T-helper 2 cell (primary cell): Measurements from ENCODE around the gene EFTUD2.

Source experiments
- DNase-seq, 5 experiments: peaks; one replicate each; pipeline versions ENCODE4 v3.0.0 to v3.0.0-alpha.2; 2012 to 2022

EFTUD2 gene

DNA sequence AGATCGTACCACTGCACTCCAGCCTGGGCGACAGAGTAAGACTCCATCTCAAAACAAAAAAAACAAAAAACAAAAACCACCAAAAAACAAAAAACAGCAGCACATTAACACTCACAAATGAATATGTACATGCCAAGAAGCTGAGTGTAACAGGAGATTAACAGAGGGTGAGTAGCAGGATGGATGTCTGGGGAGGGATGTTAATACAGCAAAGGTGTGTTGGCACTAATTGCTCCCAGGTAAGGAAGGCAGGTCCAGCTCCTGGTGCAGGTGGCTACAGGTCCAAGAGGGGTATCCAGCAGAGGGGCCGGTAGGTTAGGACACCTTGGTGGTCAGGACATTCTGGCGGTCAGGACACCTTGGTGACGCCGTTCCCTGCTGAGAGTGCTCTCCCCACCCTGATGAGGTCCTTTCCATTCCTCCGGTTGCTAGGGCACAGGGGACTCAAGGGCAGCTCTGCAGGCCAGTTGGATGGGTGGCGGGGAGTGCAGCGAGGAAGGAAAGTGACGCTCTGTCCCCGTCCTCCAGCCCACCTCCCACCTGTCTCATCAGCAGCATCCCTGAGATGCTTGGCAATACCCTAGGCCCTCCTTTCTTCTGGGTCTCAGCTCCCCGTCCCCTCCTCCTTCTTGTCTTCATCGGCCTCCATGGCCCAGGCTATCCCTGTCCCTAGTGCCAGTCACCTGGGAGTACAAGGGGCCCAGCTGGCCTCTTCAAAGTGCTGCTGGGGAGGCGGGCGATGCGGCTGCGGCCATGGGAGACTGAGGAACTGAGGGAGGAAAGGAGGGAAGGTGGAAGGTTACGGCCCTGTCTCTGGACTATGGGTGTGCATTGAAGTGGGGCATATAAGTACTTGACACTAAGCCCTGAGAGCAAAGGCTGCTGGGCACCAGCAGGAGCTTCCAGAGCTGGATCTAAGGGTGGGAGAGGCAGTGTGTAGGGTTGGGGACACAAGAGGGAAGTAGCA, 26.8 kb upstream of the EFTUD2 start:
- DNase-seq: no peak

DNA sequence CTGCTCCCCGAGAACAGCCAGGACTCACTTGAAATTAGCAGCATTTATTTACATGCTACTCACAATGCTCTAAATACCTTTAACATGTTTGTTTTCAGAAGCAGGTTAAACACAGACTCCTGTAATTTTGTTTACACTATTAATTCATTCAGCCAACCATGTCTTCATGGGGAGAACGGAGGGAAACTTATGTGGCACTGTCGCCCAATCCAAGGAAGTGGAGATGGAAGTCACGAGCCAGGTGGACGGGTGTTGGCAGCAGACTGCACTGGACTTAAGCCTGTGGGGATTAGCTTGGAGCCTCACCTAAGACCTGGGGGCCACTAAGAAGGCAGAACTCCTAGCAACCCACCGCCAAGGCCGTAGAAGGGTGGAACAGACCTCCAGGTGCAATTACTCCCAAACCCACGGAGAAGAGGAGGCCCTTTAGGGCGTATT, 24.9 kb upstream of the EFTUD2 start:
- no peak for DNase-seq

DNA sequence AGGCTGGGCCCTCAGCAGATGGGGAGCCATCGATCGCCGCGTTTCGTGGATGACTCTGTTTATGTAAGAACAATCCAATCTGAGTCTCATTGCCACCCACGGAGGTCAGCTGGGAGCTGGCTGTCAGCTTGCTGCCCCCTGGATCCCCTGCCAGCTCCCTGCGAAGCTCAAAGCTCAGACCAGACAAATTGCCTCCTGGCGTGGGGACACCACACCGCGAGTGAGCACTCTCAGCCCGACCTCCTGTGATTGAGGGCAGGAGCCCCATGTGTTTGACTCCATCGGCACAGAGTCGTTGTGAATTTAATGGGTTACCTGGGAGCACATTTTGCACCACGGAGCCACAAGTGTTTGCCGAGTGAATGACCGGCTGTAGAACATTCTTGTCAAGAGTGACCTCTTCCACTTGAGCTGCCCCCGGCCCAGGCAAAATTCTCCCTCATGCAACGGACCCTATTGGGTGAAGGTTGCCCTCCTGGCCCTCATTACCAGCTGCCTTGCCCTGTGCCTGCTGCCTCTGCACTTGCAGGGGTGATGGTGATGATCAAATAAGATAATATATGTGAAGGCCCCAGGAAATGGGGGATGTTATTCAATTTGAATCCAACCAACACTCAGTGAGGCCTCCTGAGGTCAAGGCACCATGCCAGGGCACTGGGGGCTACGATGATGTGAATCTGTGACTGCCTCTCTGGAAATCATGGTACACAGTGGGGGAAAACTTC, 23.7 kb upstream of the EFTUD2 start:
- no peak for DNase-seq

DNA sequence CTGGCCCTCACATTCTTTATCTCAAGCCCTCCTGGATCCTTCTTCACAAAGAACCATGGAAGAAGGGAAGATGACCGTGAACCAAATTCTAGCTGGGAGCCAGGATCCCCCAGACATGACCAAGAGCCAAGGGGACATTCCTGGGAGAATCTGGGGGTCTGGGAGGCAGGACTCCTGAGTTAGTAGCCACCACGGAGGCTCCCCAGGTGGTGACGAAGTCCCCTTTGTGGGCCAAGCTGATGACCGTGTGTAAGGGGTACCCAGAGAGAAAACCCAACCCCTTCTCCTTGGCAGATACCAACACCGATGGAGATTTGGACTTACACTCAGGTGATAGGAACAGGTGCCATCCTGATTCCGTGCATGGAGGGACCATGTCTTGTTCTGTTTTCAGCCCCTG, 22.9 kb upstream of the EFTUD2 start:
- no peak for DNase-seq

DNA sequence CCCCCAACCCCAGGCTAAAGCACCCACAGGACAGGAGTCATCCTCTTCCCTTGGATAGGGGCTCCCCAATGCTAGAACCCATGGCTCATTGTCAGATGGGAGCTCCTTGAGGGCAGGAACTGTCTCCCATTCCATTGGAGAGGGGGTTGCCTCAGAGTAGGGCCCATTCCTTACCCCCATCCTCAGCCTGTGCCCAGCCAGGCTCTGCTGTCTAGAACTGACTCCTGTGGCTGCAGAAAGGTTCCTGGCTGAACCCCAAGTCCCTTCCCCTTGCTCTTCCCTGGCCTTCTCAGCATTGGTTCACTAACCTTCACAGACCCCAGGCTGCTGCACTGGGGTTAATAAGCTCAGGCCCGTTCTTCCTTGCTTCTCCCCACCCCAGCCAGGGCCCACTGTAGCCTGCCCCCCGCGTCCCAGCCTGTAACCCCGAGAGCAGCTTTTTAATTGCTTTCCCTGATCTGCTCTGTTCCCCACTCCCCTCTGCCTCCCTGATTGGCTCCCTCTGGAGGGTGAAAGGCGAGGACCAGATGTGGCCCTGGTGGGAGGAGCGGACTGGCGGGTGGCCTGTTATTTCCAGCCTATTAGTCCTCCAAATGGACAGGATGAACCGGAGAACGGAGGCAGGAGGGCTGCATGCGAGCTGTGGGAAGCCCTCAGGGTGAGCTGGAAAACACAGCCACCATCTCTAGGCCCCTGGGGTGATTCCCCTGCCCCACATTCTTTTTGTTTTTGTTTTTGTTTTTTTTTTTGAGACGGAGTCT, 22.1 kb upstream of the EFTUD2 start:
- no peak for DNase-seq

DNA sequence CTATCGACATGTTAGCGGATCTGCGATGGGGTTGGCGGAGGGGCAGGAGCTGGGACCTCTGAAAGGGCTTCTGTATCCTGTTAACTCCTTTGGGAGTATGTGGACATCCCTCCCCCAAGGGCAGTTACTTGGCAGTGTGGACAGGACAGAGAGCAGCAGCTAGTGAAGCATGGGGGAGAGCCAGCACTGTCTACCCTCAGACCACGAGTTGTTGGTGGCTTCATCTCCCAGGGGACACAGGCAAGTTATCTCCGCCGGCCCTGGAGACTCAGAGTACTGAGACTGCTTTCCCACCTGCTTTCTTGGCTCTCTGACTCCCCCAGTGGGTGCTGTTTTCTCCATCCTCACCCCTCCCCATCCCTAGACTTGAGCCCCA, 21.3 kb upstream of the EFTUD2 start:
- no peak for DNase-seq

DNA sequence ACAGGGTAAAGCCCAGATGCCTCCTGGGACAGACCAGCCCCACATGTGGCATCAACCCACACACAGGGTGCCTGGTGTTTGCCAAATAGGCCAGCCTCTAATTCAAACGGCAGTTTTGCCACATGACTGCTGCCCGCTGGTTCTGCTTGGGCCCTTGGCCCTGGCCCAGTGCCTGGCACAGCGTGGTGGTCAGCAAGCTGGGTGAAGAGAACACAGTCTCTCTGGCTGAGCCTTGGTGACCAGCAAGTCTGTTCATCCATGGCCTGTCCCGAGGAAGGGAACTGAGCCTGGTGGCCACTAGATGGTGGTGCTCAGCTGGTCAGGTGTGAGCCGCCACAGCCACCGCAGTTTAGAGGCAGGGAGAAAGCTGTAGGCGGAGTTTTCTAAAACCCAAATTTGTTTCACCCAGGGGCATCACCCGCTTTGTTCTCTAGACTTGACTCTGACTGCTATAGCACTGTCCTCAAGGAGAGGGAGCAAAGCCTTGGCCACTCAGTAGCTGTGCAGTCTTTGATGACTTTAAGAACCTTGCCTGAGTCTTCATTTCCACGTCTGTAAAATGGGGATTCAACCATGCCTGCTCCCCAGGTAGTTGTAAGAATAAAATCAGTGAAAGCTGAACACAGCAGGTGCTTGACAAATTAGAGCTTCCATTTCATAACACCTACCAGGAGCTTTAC, 20.8 kb upstream of the EFTUD2 start:
- peak in 4 of 5 experiments; percentile 9 to 72 (median 35) for DNase-seq

DNA sequence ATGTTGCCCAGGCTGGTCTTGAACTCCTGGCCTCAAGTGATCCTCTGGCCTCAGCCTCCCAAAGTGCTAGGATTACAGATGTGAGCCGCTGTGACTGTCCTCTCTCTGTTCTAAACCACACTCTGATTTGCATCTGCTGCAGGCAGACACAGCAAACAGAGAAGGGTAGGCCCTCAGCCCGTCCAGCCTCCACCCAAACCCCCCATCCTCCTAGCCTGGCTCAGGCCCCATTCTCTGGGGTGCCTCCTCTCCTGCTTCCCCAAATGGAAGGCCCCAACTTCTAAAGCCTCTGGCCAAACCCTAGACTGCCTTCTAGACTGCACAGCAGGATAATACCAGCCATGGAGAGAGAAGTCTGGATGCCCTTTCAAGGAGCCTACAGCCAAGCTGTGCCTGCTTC, 20.2 kb upstream of the EFTUD2 start:
- no peak for DNase-seq

DNA sequence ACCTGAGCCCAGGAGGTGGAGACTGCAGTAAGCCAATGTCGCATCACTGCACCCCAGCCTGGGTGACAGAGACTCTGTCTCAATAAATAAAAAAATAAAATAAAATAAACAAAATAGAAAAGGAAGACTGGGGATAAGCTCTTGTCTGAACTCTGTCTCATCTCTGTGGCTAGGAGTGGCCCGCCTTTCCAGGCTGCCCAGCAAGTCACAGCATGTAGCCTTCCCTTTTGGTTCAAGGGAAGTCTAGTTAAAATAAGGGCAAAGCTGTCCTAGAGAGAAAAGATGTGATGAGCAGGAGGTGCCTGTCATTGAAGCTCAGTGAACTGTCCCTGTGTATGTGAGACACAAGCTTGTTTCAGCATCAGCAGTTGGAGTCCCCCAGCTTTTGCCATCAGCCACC, 18.8 kb upstream of the EFTUD2 start:
- DNase-seq: no peak

DNA sequence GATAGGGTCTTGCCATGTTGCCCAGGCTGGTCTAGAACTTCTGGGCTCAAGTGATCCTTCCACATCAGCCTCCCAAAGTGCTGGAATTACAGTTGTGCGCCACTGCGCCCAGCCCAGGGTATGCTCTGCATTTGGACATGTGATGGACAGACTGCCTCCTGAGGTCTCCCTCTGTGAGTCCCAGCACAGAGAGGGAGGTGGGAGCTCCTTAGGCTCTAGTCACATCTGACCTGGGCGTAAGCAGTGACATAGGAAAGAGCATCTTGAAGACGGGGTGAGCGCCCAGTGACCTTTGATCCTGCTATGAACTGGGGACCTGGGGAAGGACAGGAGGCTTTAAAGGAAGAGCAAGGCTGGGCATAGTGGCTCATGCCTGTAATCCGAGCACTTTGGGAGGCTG, 18.2 kb upstream of the EFTUD2 start:
- no peak for DNase-seq

DNA sequence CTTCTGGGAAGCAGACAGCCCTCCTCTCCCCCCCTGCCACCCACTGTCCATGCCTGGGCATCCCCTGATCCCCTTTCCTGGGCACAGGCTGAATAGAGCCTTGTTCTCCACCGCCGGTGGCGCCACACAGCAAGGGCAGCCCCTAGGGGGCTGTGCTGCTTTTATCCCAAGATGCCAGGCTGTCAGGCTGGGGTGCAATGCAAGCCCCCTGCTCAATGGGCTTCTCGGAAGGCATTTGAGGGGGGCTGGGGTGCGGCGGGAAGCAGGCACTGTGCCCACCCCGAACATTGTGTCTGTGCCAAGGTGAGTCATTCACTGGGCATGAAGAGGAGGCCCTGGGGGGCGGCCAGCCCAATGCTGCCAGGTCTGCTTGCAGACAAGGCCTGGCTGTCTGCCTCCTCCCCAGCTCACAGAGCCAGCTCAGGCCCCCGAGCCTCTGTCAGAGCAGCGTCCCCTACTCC, 17.6 kb upstream of the EFTUD2 start:
- no peak for DNase-seq

DNA sequence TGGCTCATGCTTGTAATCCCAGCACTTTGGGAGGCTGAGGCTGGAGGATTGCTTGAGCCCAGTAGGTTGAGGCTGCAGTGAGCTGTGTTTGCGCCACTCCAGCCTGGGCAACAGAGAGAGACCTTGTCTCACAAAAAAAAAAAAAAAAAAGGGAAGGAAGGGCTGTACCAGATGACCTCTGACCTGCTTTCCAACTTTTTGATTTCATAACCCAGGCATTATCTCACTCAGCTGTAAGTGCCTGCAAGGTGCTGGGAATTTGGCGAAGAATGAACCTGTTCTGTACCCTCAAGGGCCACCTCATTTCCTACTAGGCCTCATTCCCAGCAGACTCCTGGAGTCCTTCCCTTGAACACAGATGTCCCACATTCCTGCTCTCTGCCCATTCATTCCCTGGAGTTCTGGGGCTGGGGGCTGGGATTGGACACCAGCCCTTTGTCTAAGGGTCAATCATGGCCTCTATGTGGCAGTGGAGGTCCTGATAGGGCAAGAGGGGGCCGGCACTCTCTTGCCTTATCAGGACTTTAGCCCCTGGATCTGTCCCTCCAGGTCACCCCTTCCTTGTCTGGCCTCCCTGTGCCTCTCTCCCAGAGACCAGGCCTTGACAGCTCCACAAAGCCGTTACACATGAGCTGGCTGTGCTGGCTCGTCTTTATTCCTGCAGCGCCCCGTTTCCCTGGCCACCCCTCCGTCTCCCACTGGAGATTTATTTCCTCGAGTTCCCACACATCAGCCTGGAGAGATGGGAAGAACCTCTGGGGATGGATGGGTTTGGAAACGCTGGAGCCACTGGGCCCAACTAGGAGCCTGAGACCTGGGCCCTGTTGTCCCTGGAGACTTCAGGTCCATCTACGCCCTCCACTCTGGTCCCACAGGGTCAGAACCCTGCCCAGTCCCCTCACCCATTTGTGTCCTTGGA, 16.9 kb upstream of the EFTUD2 start:
- DNase-seq: no peak

DNA sequence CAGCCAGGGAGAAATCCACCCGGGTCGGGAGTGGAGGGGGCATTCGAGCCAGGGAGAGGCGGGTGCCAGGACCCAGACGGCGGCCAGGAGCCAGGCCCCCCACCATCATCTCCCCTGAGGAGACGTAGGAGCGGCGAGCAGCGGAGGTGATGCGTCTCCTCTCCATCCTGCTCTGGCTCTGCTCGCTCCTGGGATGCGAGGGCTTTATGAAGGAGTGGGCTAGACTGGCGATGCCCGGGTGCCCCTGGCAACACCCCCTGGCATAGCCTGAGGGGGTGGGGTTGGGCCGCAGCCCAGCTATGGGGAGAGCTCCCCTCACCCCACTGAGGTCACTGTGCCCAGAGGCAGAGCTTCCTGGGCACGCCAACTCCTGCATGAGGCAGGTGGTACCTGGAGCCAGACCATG, 16.1 kb upstream of the EFTUD2 start, which contains the start of gene GFAP:
Gene GFAP (minus strand): TSS at position 180 of the 406 bp plus-strand sequence. CDS start 14 bp downstream, at position 166.
- DNase-seq: no peak

DNA sequence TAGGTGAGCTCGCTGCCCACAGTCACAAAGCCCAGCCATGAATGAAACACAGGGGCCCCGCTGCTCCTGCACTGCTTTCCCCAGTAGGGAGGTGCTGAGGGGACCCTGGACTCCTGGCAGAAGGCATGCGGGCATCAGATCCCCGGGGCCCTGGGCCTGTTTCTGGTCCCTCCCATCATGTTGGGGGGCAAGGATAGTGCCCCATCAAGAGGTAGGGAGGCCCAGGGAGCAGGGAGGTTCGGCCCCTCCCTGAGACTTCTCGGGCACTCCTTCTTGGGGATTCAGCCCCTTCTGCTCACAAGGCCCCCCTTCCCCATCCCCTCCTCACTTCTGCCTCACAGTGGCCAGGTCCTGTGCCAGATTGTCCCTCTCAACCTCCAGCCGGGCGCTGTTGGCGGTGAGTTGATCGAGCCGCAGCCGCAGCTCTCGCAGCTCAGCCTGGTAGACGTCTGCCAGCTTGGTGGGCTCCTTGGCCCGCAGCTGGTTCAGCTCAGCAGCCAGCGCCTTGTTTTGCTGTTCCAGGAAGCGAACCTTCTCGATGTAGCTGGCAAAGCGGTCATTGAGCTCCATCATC, 15.5 kb upstream of the EFTUD2 start:
- no peak for DNase-seq

DNA sequence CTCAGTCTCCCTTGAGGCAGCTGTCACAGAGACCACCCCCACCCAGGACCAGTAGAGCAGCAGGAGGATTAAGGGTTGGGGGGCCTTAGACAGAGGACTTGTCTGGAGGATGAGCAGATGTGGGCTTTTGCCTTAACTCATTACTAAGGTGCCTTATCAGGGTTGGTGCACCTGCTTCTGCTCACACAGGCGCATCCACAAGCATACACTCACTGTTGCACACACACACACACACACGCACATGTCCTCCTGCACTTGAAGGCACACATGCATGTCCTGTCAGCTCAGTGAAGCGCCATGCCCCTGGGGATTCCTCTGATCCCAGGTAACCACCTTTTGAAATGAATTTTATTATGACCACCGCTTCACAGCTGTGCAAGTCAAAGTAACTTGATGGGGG, 14.9 kb upstream of the EFTUD2 start:
- peak in 1 of 5 experiments; percentile 26 for DNase-seq

DNA sequence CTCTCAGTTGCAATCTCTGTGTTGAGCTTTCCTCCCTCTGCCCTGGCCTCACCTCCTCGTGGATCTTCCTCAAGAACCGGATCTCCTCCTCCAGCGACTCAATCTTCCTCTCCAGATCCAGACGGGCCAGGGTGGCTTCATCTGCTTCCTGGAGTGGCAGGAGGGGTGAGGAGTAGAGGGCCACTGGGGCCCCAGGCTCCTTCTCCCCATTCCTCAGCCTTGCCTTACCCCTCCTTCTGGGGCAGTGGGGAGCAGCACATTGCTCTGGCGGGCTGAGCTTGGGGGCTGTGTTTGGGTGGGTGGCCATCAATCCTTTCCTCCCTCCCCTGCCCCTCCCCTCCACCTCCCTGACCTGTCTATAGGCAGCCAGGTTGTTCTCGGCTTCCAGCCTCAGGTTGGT, 14.4 kb upstream of the EFTUD2 start:
- DNase-seq: no peak

DNA sequence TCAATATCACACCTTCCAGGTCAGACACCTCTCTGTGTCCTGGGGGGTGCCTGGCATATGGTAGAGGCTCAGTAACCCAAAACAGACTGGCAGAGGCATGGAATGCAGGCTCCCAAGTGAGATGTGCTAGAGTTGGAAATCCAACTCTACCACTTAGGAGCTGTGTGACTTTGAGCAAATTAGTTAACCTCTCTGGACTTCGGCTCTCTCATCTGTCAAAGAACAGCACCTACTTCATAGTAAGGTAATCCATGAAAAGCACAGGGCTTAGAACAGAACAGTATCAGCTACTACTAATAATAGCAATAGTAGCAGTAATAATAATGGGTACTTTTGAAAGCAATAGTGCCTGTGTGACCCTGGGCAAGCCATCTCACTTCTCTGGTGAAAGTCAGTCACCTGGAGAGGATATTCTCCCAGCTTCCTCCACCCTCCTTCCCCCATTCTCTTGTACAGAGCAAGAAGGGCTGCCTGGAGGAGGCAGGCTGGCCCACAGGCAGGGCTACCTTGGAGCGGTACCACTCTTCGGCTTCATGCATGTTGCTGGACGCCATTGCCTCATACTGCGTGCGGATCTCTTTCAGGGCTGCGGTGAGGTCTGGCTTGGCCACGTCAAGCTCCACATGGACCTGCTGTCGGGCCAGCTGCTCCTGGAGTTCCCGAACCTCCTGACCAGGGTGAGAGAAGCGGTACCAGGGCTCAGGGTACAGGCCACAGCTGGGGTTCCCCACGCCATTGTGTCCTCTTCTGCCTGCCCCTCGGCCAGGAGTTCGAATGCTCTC, 13.7 kb upstream of the EFTUD2 start:
- no peak for DNase-seq

DNA sequence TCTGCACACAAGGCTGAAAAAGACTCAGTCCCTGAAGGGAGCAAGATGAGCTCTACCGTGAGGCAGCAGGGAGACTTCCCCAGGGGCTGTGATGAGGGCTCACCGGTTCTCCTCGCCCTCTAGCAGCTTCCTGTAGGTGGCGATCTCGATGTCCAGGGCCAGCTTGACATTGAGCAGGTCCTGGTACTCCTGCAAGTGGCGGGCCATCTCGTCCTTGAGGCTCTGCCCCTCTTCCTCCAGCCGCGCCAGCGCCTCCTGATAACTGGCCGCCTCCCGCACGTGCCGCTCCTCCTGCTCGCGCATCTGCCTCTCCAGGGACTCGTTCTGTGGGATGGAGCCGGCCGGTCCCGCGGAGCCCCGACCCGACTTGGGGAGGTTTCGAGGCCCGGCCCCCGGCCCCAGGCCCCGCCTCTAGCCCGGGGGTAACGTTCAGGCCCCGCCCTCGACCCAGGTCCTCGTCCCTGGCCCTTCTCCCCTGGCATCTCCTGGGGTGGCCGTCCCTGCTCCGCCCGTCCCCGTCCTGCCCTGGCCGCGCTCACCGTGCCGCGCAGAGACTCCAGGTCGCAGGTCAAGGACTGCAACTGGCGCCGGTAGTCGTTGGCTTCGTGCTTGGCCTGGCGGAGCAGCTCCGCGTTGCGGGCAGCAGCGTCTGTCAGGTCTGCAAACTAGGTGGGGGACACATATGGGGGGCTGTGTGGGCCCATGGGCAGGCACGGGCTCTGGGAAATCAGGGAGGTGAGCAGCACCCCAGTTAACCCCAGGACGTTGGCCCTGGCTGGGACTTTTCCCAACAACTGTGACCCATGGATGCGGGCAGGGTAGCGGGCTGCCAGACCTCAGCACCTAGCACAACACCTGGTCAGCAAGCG, 12.1 kb upstream of the EFTUD2 start:
- peak in 4 of 5 experiments; percentile 15 to 56 (median 29) for DNase-seq
